BLaER1 (cell line): ENCODE data around the gene CAMKK1.

ENCODE experiments used
- H3K27ac ChIP-seq: shearing (Covaris generic); formaldehyde crosslinking; 2 replicates; pipeline ENCODE4 v1.8.1; 2022
- H3K27me3 ChIP-seq: shearing (Covaris generic); formaldehyde crosslinking; 2 replicates; pipeline ENCODE4 v1.8.1; 2022
- H3K36me3 ChIP-seq: shearing (Covaris generic); formaldehyde crosslinking; 2 replicates; pipeline ENCODE4 v1.8.1; 2022
- H3K4me1 ChIP-seq: shearing (Covaris generic); formaldehyde crosslinking; 2 replicates; pipeline ENCODE4 v1.8.1; 2022
- H3K4me2 ChIP-seq: shearing (Covaris generic); formaldehyde crosslinking; 2 replicates; pipeline ENCODE4 v1.8.1; 2022
- H3K4me3 ChIP-seq: shearing (Covaris generic); formaldehyde crosslinking; 2 replicates; pipeline ENCODE4 v1.8.1; 2022
- H3K9ac ChIP-seq: shearing (Covaris generic); formaldehyde crosslinking; 2 replicates; pipeline ENCODE4 v1.8.1; 2022
- H3K9me3 ChIP-seq: shearing (Covaris generic); formaldehyde crosslinking; 2 replicates; pipeline ENCODE4 v1.8.1; 2022
- H4K20me1 ChIP-seq: shearing (Covaris generic); formaldehyde crosslinking; 2 replicates; pipeline ENCODE4 v1.8.1; 2022
- Cebpa-rat ChIP-seq: shearing (Covaris generic); IDR thresholded peaks from 2 replicates; pipeline ENCODE4 v1.8.1; 2022

CAMKK1 gene

GRCh38 chr17:3903051-3903825 lies 10.4 kb upstream of the CAMKK1 start:
- no peaks in the 10 kb centered on the region for H4K20me1 ChIP-seq
- H3K27me3 ChIP-seq, result no peaks in the 10 kb centered on the region
- H3K4me1 ChIP-seq, result peaks cover 74% of the 10 kb centered on the region
- no peaks in the 10 kb centered on the region for H3K9me3 ChIP-seq
- peak overlapping the region; percentile 98 for H3K27ac ChIP-seq
- H3K4me3 ChIP-seq, result peak overlapping the region; percentile 70
- H3K9ac ChIP-seq, result peak overlapping the region; percentile 92
- peaks cover 42% of the 10 kb centered on the region for H3K36me3 ChIP-seq
- TF ChIP-seq Cebpa-rat, result no peak
- H3K4me2 ChIP-seq, result peak overlapping the region; percentile 95

GRCh38 chr17:3900646-3901045 lies 7.8 kb upstream of the CAMKK1 start:
- no peaks in the 10 kb centered on the region for H4K20me1 ChIP-seq
- H3K4me2 ChIP-seq, result no peak overlapping the region
- H3K4me3 ChIP-seq, result no peak overlapping the region
- H3K9ac ChIP-seq, result no peak overlapping the region
- H3K36me3 ChIP-seq, result peaks cover 60% of the 10 kb centered on the region
- H3K27me3 ChIP-seq, result no peaks in the 10 kb centered on the region
- no peak for TF ChIP-seq Cebpa-rat
- H3K27ac ChIP-seq, result no peak overlapping the region
- no peaks in the 10 kb centered on the region for H3K9me3 ChIP-seq
- peaks cover 67% of the 10 kb centered on the region for H3K4me1 ChIP-seq

GRCh38 chr17:3897731-3898130 lies 4.9 kb upstream of the CAMKK1 start:
- Histone ChIP-seq H3K4me3 (no peak overlapping the region), H3K27me3 (no peaks in the 10 kb centered on the region), H3K36me3 (peaks cover 60% of the 10 kb centered on the region), H3K4me2 (peak overlapping the region; percentile 28), H3K9me3 (no peaks in the 10 kb centered on the region), H3K4me1 (peaks cover 66% of the 10 kb centered on the region), H3K27ac (peak overlapping the region; percentile 50), H3K9ac (peak overlapping the region; percentile 45), H4K20me1 (no peaks in the 10 kb centered on the region)
- no peak for TF ChIP-seq Cebpa-rat

GRCh38 chr17:3896968-3897235 lies 4.0 kb upstream of the CAMKK1 start:
- Histone ChIP-seq H3K36me3 (peaks cover 51% of the 10 kb centered on the region), H3K27me3 (peaks cover 1% of the 10 kb centered on the region; the same call in 1 of the 2 replicates), H3K4me3 (no peak overlapping the region), H3K27ac (no peak overlapping the region), H3K4me1 (peaks cover 63% of the 10 kb centered on the region), H3K4me2 (peak overlapping the region; percentile 28), H3K9ac (peak overlapping the region; percentile 45; the same call in 1 of the 2 replicates), H4K20me1 (peaks cover 2% of the 10 kb centered on the region), H3K9me3 (no peaks in the 10 kb centered on the region)
- no peak for TF ChIP-seq Cebpa-rat

DNA sequence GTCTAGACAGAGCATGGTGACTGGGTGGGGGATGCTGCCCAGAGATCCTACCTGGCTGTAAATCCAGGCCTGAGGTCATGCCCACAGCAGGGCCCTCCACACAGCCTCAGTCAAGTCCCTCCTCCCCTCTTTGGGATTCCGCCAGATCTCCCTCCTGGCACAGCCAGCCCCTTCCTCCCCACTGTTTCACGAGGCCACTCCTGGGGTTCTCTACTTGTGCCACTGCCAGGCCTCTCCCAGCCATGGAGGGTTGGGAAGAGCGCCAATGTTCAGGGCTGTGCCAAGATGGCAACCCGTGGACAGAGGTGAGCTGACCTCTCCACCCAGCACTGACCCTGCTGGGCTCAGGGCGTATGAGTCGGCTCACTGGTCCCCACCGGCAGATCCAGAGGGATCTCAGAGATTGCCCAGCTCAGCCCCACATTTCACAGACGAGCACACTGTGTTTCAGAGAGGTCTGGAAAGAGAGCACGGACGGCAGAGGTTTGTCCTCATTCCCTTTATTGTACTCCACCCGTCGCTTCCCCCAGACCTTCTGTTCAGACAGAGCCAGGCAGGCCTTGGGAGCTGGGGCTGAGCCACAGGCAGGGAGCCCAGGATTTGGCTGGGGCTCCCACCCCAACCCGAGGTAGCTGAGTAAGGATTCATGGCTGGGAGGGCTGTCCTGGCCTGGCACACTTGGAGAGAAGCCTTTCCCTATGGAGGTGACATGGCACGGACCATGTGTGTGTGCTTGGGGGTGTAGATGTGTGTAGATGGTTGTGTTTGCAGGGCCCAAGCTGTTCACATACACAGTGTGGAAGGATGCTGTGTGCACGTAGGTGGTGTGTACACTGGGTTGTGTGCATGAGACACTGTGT lies 3.5 kb upstream of the CAMKK1 start:
- Histone ChIP-seq H3K4me3 (no peak overlapping the region), H3K4me1 (peaks cover 63% of the 10 kb centered on the region), H3K27ac (no peak overlapping the region), H3K4me2 (peak overlapping the region; percentile 28; the same call in 1 of the 2 replicates), H3K27me3 (peaks cover 5% of the 10 kb centered on the region; the same call in 1 of the 2 replicates), H3K9me3 (no peaks in the 10 kb centered on the region), H4K20me1 (peaks cover 8% of the 10 kb centered on the region), H3K36me3 (peaks cover 46% of the 10 kb centered on the region), H3K9ac (peak overlapping the region; percentile 45; the same call in 1 of the 2 replicates)
- TF ChIP-seq Cebpa-rat, result no peak

GRCh38 chr17:3895354-3895753 lies 2.5 kb upstream of the CAMKK1 start:
- H4K20me1 ChIP-seq, result peaks cover 17% of the 10 kb centered on the region
- no peaks in the 10 kb centered on the region for H3K9me3 ChIP-seq
- no peak overlapping the region for H3K27ac ChIP-seq
- H3K4me1 ChIP-seq, result peaks cover 73% of the 10 kb centered on the region
- peaks cover 37% of the 10 kb centered on the region for H3K36me3 ChIP-seq
- H3K9ac ChIP-seq, result no peak overlapping the region
- no peak overlapping the region for H3K4me3 ChIP-seq
- no peak for TF ChIP-seq Cebpa-rat
- peaks cover 5% of the 10 kb centered on the region; the same call in 1 of the 2 replicates for H3K27me3 ChIP-seq
- peak overlapping the region; percentile 24; the same call in 1 of the 2 replicates for H3K4me2 ChIP-seq

GRCh38 chr17:3894911-3895343 lies 2.1 kb upstream of the CAMKK1 start:
- Histone ChIP-seq H3K9me3 (no peaks in the 10 kb centered on the region), H3K4me2 (peak overlapping the region; percentile 24; the same call in 1 of the 2 replicates), H3K27ac (no peak overlapping the region), H3K36me3 (peaks cover 35% of the 10 kb centered on the region), H3K4me1 (peaks cover 78% of the 10 kb centered on the region), H3K9ac (no peak overlapping the region), H4K20me1 (peaks cover 22% of the 10 kb centered on the region), H3K27me3 (peaks cover 5% of the 10 kb centered on the region; the same call in 1 of the 2 replicates), H3K4me3 (no peak overlapping the region)
- TF ChIP-seq Cebpa-rat, result no peak

GRCh38 chr17:3894188-3894587 lies 1.3 kb upstream of the CAMKK1 start:
- H4K20me1 ChIP-seq, result peaks cover 29% of the 10 kb centered on the region
- H3K4me3 ChIP-seq, result no peak overlapping the region
- no peaks in the 10 kb centered on the region for H3K9me3 ChIP-seq
- no peak for TF ChIP-seq Cebpa-rat
- peaks cover 28% of the 10 kb centered on the region for H3K36me3 ChIP-seq
- H3K27me3 ChIP-seq, result peaks cover 5% of the 10 kb centered on the region; the same call in 1 of the 2 replicates
- H3K27ac ChIP-seq, result no peak overlapping the region
- no peak overlapping the region for H3K4me2 ChIP-seq
- H3K4me1 ChIP-seq, result peaks cover 84% of the 10 kb centered on the region
- no peak overlapping the region for H3K9ac ChIP-seq

- peaks cover 34% of the 10 kb centered on the region for H4K20me1 ChIP-seq
- no peaks in the 10 kb centered on the region for H3K9me3 ChIP-seq
- H3K4me2 ChIP-seq, result peak overlapping the region; percentile 83
- H3K4me3 ChIP-seq, result peak overlapping the region; percentile 80
- peaks cover 23% of the 10 kb centered on the region for H3K36me3 ChIP-seq
- H3K9ac ChIP-seq, result peak overlapping the region; percentile 70; the same call in 1 of the 2 replicates
- TF ChIP-seq Cebpa-rat, result no peak
- peaks cover 5% of the 10 kb centered on the region; the same call in 1 of the 2 replicates for H3K27me3 ChIP-seq
- H3K27ac ChIP-seq, result peak overlapping the region; percentile 59; the same call in 1 of the 2 replicates
- peaks cover 84% of the 10 kb centered on the region for H3K4me1 ChIP-seq
These were observed 865 bp upstream of the CAMKK1 start for GRCh38 chr17:3893720-3894116.
